GM12878 (cell line): ENCODE data around the gene ITGAL. TPM values are rescaled to one million over a fixed set of nuclear protein-coding genes. Genes with fewer than 3 reads are reported as not detected.

ENCODE experiments used
- ATAC-seq: fragments of 200-7000 bp; cut with Tn5 transposase; 3 replicates; pipeline ENCODE4 v1.9.1; 2020; ENCODE audit warnings: mild to moderate bottlenecking, moderate library complexity
- BruUV-seq: library from RNA; stranded (reverse); fragments of 400-500 nt; replicated peaks from 2 replicates; lab custom pipeline; 2021; lab: Mats Ljungman, UMichigan
- CTCF ChIA-PET: fragments of 300-600 bp; sonication (Branson Sonifier 250); formaldehyde crosslinking; extraction: SDS; loops from one replicate; lab custom pipeline; 2021; ENCODE audit warnings: inconsistent platforms; lab: Yijun Ruan, JAX
- POLR2A ChIA-PET: fragments of 350-600 bp; formaldehyde crosslinking; extraction: SDS; loops from one replicate; lab custom pipeline; 2021; ENCODE audit warnings: inconsistent platforms; lab: Charles Lee
- RAD21 ChIA-PET: fragments of 300-600 bp; sonication (Branson Sonifier 250); formaldehyde crosslinking; loops from one replicate; lab custom pipeline; 2023; ENCODE audit warnings: antibody characterized with exemption; ENCODE audit not compliant: unreplicated experiment; lab: Charles Lee
- SMC1A ChIA-PET: fragments of 300-600 bp; sonication (Branson Sonifier 250); formaldehyde crosslinking; loops from one replicate; lab custom pipeline; 2023; ENCODE audit not compliant: unreplicated experiment, uncharacterized antibody; lab: Charles Lee
- DNase-seq: peaks from one replicate; pipeline ENCODE4 v3.0.0-alpha.2; 2011; ENCODE audit warnings: low read depth, low spot score
- FAIRE-seq: peaks from 3 replicates; lab custom pipeline; 2011; peaks lifted over from hg19 to GRCh38; lab: Jason Lieb, UNC
- H2AFZ ChIP-seq: 2 replicates; pipeline ENCODE4 v1.6.0; 2011; ENCODE audit warnings: low read depth, low read length, control low read depth; ENCODE audit not compliant: control insufficient read depth
- H3K27ac ChIP-seq: 2 replicates; pipeline ENCODE4 v1.5.1; 2011; ENCODE audit warnings: control low read depth; ENCODE audit not compliant: control insufficient read depth, insufficient read depth
- H3K27me3 ChIP-seq, 2 experiments: replicated peaks in 1 of 2; 2 replicates each; pipeline versions ENCODE4 v1.6.0 to v1.6.1; 2011; ENCODE audit warnings: low read length in 1 of 2; ENCODE audit not compliant: control insufficient read depth in 2 of 2, insufficient read depth in 2 of 2
- H3K36me3 ChIP-seq, 2 experiments: 2 replicates each; pipeline ENCODE4 v1.5.1; 2011; ENCODE audit warnings: low read length in 1 of 2; ENCODE audit not compliant: control insufficient read depth in 2 of 2, insufficient read depth in 2 of 2
- H3K4me1 ChIP-seq: 2 replicates; pipeline ENCODE4 v1.6.1; 2011; ENCODE audit warnings: mild to moderate bottlenecking, low read length, moderate library complexity, mixed read lengths; ENCODE audit not compliant: control insufficient read depth, insufficient read depth
- H3K4me2 ChIP-seq: 2 replicates; pipeline ENCODE4 v1.6.0; 2011; ENCODE audit warnings: control low read depth; ENCODE audit not compliant: control insufficient read depth, insufficient read depth
- H3K4me3 ChIP-seq: fragments of 200-600 bp; sonication (generic); 2 replicates; pipeline ENCODE4 v1.5.1; 2016
- H3K79me2 ChIP-seq: 2 replicates; pipeline ENCODE4 v1.6.0; 2011; ENCODE audit warnings: low read length; ENCODE audit not compliant: control insufficient read depth, insufficient read depth
- H3K9ac ChIP-seq: 2 replicates; pipeline ENCODE4 v1.8.0; 2011; ENCODE audit warnings: low read length, control low read depth, mixed read lengths; ENCODE audit not compliant: control insufficient read depth, insufficient read depth
- H3K9me3 ChIP-seq: replicated peaks from 3 replicates; pipeline ENCODE4 v1.5.1; 2011; ENCODE audit warnings: mild to moderate bottlenecking, low read length; ENCODE audit not compliant: control insufficient read depth, insufficient read depth
- H4K20me1 ChIP-seq: 2 replicates; pipeline ENCODE4 v1.6.0; 2011; ENCODE audit not compliant: control insufficient read depth, insufficient read depth
- ETV6 ChIP-seq, 2 experiments: fragments of 450-650 bp in 1 of 2; IDR thresholded peaks in 1 of 2; conservative IDR thresholded peaks in 1 of 2; 2 replicates each; pipeline ENCODE4 v1.6.1; 2014; ENCODE audit warnings: antibody characterized with exemption in 1 of 2, borderline replicate concordance in 1 of 2, low read depth in 1 of 2, mild to moderate bottlenecking in 1 of 2, moderate library complexity in 1 of 2
- MEF2A ChIP-seq: IDR thresholded peaks from 2 replicates; pipeline ENCODE4 v1.6.1; 2011; ENCODE audit warnings: low read depth, mild to moderate bottlenecking, low read length, moderate library complexity; ENCODE audit not compliant: insufficient read depth
- POLR2A ChIP-seq: IDR thresholded peaks from 2 replicates; pipeline ENCODE4 v1.6.1; 2011; ENCODE audit warnings: low read depth, mild to moderate bottlenecking, low read length
- POLR2AphosphoS5 ChIP-seq: IDR thresholded peaks from 2 replicates; pipeline ENCODE4 v1.6.1; 2011; ENCODE audit warnings: mild to moderate bottlenecking, low read length, inconsistent platforms
- WGBS: methylation state at CpG from one replicate; pipeline ENCODE4 v1.1.6; 2016; ENCODE audit warnings: low lambda C conversion rate; ENCODE audit not compliant: insufficient replicate concordance, insufficient coverage; ENCODE audit errors: missing lambda C conversion rate; 5-methylcytosine and 5-hydroxymethylcytosine counted together
- in situ Hi-C: fragments of 300-500 bp; cut with MboI; formaldehyde crosslinking; loops from 9 replicates; pipeline ENCODE4 v1.14.3; 2018; ENCODE audit warnings: mixed read lengths
- intact Hi-C: fragments of 100-400 bp; cut with micrococcal nuclease; formaldehyde crosslinking; loops from one replicate; pipeline ENCODE4 v1.14.2; 2022; ENCODE audit not compliant: unreplicated experiment
- polyA plus RNA-seq, 11 experiments: library from polyadenylated mRNA; depleted of rRNA in 4 of 11; unstranded in 6 of 11; stranded (reverse) in 5 of 11; fragments of >200 nt; fragmentation: Nextera tagmentation in 4 of 11; fragmentation: Illumina TruSeq in 1 of 11; extraction: Ambion mirVana in 4 of 11; extraction: Trizol in 1 of 11; gene quantifications; 1 replicate in 1 of 11; 2 replicates in 10 of 11; pipeline versions ENCODE4 v1.2.1 to v1.2.3, GENCODE V29; 2011 to 2016; ENCODE audit warnings: inconsistent platforms in 2 of 11, missing spikeins in 2 of 11, low read depth in 1 of 11
- total RNA-seq, 4 experiments: library from RNA; depleted of rRNA in 3 of 4; stranded (reverse); fragments of >200 nt in 3 of 4; fragmentation: Illumina TruSeq in 1 of 4; extraction: Trizol in 1 of 4; gene quantifications; 2 replicates each; pipeline versions ENCODE4 v1.2.1 to v1.2.3, GENCODE V29; 2013 to 2021
- TF ChIP-seq, protein P1 (sequence below): IDR thresholded peaks from 2 replicates; pipeline ENCODE4 v1.6.1; 2012; ENCODE audit warnings: low read length, inconsistent platforms
- TF ChIP-seq, protein P2 (sequence below): IDR thresholded peaks from 2 replicates; pipeline ENCODE4 v1.6.1; 2011; ENCODE audit warnings: borderline replicate concordance, low read depth, mild to moderate bottlenecking, moderate library complexity, low read length; ENCODE audit not compliant: insufficient read depth, poor library complexity, severe bottlenecking
- TF ChIP-seq, protein P3 (sequence below): IDR thresholded peaks from 2 replicates; pipeline ENCODE4 v1.6.1; 2011; ENCODE audit warnings: mild to moderate bottlenecking, low read depth, low read length, moderate library complexity; ENCODE audit not compliant: insufficient replicate concordance

ITGAL gene
- total and polyA plus RNA-seq, 10 of the 15 experiments (the other 5 are each of a cell fraction or from before 2014, with no cell fraction given) = 10.7 to 170 (median 96.9) TPM

DNA sequence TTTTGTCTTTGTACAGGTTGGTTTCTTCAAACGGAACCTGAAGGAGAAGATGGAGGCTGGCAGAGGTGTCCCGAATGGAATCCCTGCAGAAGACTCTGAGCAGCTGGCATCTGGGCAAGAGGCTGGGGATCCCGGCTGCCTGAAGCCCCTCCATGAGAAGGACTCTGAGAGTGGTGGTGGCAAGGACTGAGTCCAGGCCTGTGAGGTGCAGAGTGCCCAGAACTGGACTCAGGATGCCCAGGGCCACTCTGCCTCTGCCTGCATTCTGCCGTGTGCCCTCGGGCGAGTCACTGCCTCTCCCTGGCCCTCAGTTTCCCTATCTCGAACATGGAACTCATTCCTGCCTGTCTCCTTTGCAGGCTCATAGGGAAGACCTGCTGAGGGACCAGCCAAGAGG, 48.9 kb downstream of the ITGAL start:
- in situ Hi-C loops (no loop called here), intact Hi-C loops (no loop called here)
- no peak overlapping the region for H3K9ac ChIP-seq
- ChIA-PET SMC1A (interaction anchor here (1.3 kb wide), 1 partner anchor 46 kb away, joined by 3 read pairs; no protein-coding TSS in a partner anchor), CTCF (no interaction called here), POLR2A (no interaction called here)
- no peak overlapping the region for H3K27ac ChIP-seq
- no peak overlapping the region for H3K4me3 ChIP-seq
- H3K36me3 ChIP-seq = peaks cover 14 to 31% of the 10 kb centered on the region in 2 experiments
- no peaks in the 10 kb centered on the region for H3K9me3 ChIP-seq
- H3K27me3 ChIP-seq = no peaks in the 10 kb centered on the region
- no peak overlapping the region for H3K4me2 ChIP-seq
- no peaks in the 10 kb centered on the region for H3K4me1 ChIP-seq
- ATAC-seq (no peak), FAIRE-seq (no peak)
- BruUV-seq = no TSS peak
- H3K79me2 ChIP-seq = no peaks in the 10 kb centered on the region
- 94% methylated on average over 7 of the region's 7 CpGs for WGBS
- no peak for TF ChIP-seq MEF2A
- TF ChIP-seq POLR2AphosphoS5 = no peak
- TF ChIP-seq POLR2A = 0 out of 2 replicates have a peak, but pooled peaks have one; percentile 7
- TF ChIP-seq, protein P1, sequence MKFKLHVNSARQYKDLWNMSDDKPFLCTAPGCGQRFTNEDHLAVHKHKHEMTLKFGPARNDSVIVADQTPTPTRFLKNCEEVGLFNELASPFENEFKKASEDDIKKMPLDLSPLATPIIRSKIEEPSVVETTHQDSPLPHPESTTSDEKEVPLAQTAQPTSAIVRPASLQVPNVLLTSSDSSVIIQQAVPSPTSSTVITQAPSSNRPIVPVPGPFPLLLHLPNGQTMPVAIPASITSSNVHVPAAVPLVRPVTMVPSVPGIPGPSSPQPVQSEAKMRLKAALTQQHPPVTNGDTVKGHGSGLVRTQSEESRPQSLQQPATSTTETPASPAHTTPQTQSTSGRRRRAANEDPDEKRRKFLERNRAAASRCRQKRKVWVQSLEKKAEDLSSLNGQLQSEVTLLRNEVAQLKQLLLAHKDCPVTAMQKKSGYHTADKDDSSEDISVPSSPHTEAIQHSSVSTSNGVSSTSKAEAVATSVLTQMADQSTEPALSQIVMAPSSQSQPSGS = no peak
- TF ChIP-seq ETV6 (conservative IDR thresholded peaks at IDR 0.05 in 1 of 2, IDR thresholded peaks at IDR 0.05 in 1 of 2; ENCODE audit: borderline replicate concordance in 1 of 2, low read depth in 1 of 2) = no peak
- TF ChIP-seq, protein P2, sequence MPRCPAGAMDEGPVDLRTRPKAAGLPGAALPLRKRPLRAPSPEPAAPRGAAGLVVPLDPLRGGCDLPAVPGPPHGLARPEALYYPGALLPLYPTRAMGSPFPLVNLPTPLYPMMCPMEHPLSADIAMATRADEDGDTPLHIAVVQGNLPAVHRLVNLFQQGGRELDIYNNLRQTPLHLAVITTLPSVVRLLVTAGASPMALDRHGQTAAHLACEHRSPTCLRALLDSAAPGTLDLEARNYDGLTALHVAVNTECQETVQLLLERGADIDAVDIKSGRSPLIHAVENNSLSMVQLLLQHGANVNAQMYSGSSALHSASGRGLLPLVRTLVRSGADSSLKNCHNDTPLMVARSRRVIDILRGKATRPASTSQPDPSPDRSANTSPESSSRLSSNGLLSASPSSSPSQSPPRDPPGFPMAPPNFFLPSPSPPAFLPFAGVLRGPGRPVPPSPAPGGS = no peak
- TF ChIP-seq, protein P3, sequence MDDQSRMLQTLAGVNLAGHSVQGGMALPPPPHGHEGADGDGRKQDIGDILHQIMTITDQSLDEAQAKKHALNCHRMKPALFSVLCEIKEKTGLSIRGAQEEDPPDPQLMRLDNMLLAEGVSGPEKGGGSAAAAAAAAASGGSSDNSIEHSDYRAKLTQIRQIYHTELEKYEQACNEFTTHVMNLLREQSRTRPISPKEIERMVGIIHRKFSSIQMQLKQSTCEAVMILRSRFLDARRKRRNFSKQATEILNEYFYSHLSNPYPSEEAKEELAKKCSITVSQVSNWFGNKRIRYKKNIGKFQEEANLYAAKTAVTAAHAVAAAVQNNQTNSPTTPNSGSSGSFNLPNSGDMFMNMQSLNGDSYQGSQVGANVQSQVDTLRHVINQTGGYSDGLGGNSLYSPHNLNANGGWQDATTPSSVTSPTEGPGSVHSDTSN = no peak
- TF ChIP-seq, all 136 proteins: peak for 1
- RAD21 ChIA-PET = no interaction called here
- no peak for DNase-seq
- H2AFZ ChIP-seq = no peak overlapping the region
- H4K20me1 ChIP-seq = no peaks in the 10 kb centered on the region
